Panc1 (cell line): Measurements from ENCODE around the gene CUEDC1. TPM values are rescaled to one million over a fixed set of nuclear protein-coding genes. Genes with fewer than 3 reads are reported as not detected.

Experiments
- ATAC-seq: fragments of 200-7000 bp; cut with Tn5 transposase; 2 replicates; pipeline ENCODE4 v1.9.1; 2020; ENCODE audit warnings: mild to moderate bottlenecking, moderate library complexity
- BruUV-seq: library from RNA; stranded (reverse); fragments of 400-500 nt; replicated peaks from 2 replicates; lab custom pipeline; 2021; lab: Mats Ljungman, UMichigan
- CTCF ChIA-PET: fragments of 300-600 bp; sonication (Branson Sonifier 250); formaldehyde crosslinking; loops from one replicate; lab custom pipeline; 2022; ENCODE audit warnings: antibody characterized with exemption; lab: Charles Lee
- POLR2A ChIA-PET: fragments of 300-600 bp; sonication (Branson Sonifier 250); formaldehyde crosslinking; loops from one replicate; lab custom pipeline; 2022; ENCODE audit warnings: antibody characterized with exemption; lab: Charles Lee
- DNase-seq: peaks from one replicate; pipeline ENCODE4 v3.0.0-alpha.2; 2010; ENCODE audit warnings: low read depth, low spot score
- H3K27ac ChIP-seq: 2 replicates; pipeline ENCODE4 v1.5.1; 2011; ENCODE audit warnings: mild to moderate bottlenecking, low read length, inconsistent platforms
- H3K27me3 ChIP-seq: fragments of 200-500 bp; sonication (Bioruptor generic); 2 replicates; pipeline ENCODE4 v1.6.0; 2014; ENCODE audit warnings: low read length, inconsistent platforms; ENCODE audit not compliant: control insufficient read depth, insufficient read depth
- H3K36me3 ChIP-seq: fragments of 200-500 bp; sonication (Bioruptor generic); 2 replicates; pipeline ENCODE4 v1.5.1; 2014; ENCODE audit warnings: inconsistent platforms, mild to moderate bottlenecking, low read length, moderate library complexity; ENCODE audit not compliant: control insufficient read depth, insufficient read depth
- H3K4me1 ChIP-seq: 2 replicates; pipeline ENCODE4 v1.5.1; 2011; ENCODE audit warnings: inconsistent platforms, mild to moderate bottlenecking, low read length, moderate library complexity; ENCODE audit not compliant: control insufficient read depth, insufficient read depth
- H3K4me3 ChIP-seq, 2 experiments: 2 replicates each; pipeline ENCODE4 v1.5.1; 2011 to 2012; ENCODE audit warnings: low read depth in 2 of 2, low read length in 2 of 2, mild to moderate bottlenecking in 2 of 2, inconsistent platforms in 1 of 2, moderate library complexity in 1 of 2
- H3K9me3 ChIP-seq: fragments of 200-500 bp; sonication (Bioruptor generic); 2 replicates; pipeline ENCODE4 v1.5.1; 2014; ENCODE audit warnings: low read depth, mild to moderate bottlenecking, inconsistent platforms, low read length, moderate library complexity; ENCODE audit not compliant: control insufficient read depth, insufficient read depth
- CTCF ChIP-seq: fragments of 450-650 bp; IDR thresholded peaks from 2 replicates; pipeline ENCODE4 v1.5.1; 2017; ENCODE audit warnings: mild to moderate bottlenecking
- POLR2AphosphoS5 ChIP-seq: IDR thresholded peaks from 2 replicates; pipeline ENCODE4 v1.6.1; 2012; ENCODE audit warnings: mild to moderate bottlenecking, low read depth, low read length, moderate library complexity
- REST ChIP-seq, 2 experiments: IDR thresholded peaks; 2 replicates each; pipeline ENCODE4 v1.6.1; 2011 to 2012; ENCODE audit warnings: low read depth in 2 of 2, control low read depth in 1 of 2, low read length in 1 of 2, mild to moderate bottlenecking in 1 of 2, moderate library complexity in 1 of 2; ENCODE audit not compliant: insufficient read depth in 1 of 2
- SIN3A ChIP-seq: IDR thresholded peaks from 2 replicates; pipeline ENCODE4 v1.6.1; 2012; ENCODE audit warnings: low read depth, mild to moderate bottlenecking, low read length, moderate library complexity, borderline replicate concordance; ENCODE audit not compliant: insufficient read depth
- TCF7L2 ChIP-seq: IDR thresholded peaks from 2 replicates; pipeline ENCODE4 v1.6.1; 2011; ENCODE audit warnings: mild to moderate bottlenecking, low read depth, low read length, inconsistent platforms
- in situ Hi-C: cut with HindIII; loops from 2 replicates; pipeline ENCODE4 v1.10.0; 2016; ENCODE audit warnings: low sequenced_read_pairs, low pct_unique_long_range_greater_than_20kb
- intact Hi-C: fragments of 100-400 bp; cut with micrococcal nuclease; formaldehyde crosslinking; loops from one replicate; pipeline ENCODE4 v1.10.0; 2022; ENCODE audit not compliant: unreplicated experiment
- total RNA-seq: library from RNA; stranded (reverse); gene quantifications from one replicate; pipeline ENCODE4 v1.2.1, GENCODE V29; 2021; ENCODE audit not compliant: unreplicated experiment

CUEDC1 gene
- total RNA-seq, 1 experiment from 2014 or later: 103 TPM

GRCh38 chr17:57888311-57889216, 66.6 kb downstream of the CUEDC1 start:
- peaks cover 51% of the 10 kb centered on the region for H3K4me1 ChIP-seq
- H3K27ac ChIP-seq: peak overlapping the region; percentile 94
- intact Hi-C loops (no loop called here), in situ Hi-C loops (no loop called here)
- no peak for ATAC-seq
- CTCF ChIA-PET: no interaction called here
- TF ChIP-seq TCF7L2 (no peak), POLR2AphosphoS5 (no peak), REST (IDR thresholded peaks at IDR 0.05; ENCODE audit: insufficient read depth in 1 of 2, low read depth in 2 of 2, low read length in 1 of 2) (no peak), CTCF (no peak), SIN3A (no peak)
- H3K9me3 ChIP-seq: no peaks in the 10 kb centered on the region
- H3K36me3 ChIP-seq: no peaks in the 10 kb centered on the region
- DNase-seq: no peak
- H3K27me3 ChIP-seq: no peaks in the 10 kb centered on the region
- H3K4me3 ChIP-seq: no peak overlapping the region
- POLR2A ChIA-PET: no interaction called here
- no TSS peak for BruUV-seq

- peaks cover 39% of the 10 kb centered on the region for H3K4me1 ChIP-seq
- H3K27me3 ChIP-seq: no peaks in the 10 kb centered on the region
- ATAC-seq (no peak), DNase-seq (no peak)
- H3K9me3 ChIP-seq: no peaks in the 10 kb centered on the region
- TF ChIP-seq TCF7L2 (no peak), CTCF (no peak), REST (IDR thresholded peaks at IDR 0.05; ENCODE audit: insufficient read depth in 1 of 2, low read depth in 2 of 2, low read length in 1 of 2) (no peak), POLR2AphosphoS5 (no peak), SIN3A (no peak)
- H3K36me3 ChIP-seq: no peaks in the 10 kb centered on the region
- H3K27ac ChIP-seq: peak overlapping the region; percentile 14; the same call in 1 of the 2 replicates
- ChIA-PET POLR2A (interaction anchor here (0.7 to 0.9 kb wide), 4 partner anchors 12 to 758 kb away, joined by 4 to 15 read pairs (median 7); no protein-coding TSS in a partner anchor), CTCF (no interaction called here)
- no peak overlapping the region for H3K4me3 ChIP-seq
- intact Hi-C loops (no loop called here), in situ Hi-C loops (no loop called here)
- no TSS peak for BruUV-seq
Observed at GRCh38 chr17:57887161-57887560, 68.1 kb downstream of the CUEDC1 start.
